SK-N-MC (cell line): ENCODE measurements around the gene HEG1.

Experiments
- DNase-seq: peaks from one replicate; pipeline ENCODE4 v3.0.0-alpha.2; 2011; ENCODE audit warnings: low read depth, low spot score
- H3K27ac ChIP-seq: fragments of 200-600 bp; sonication (generic); 2 replicates; pipeline ENCODE4 v1.5.1; 2016; ENCODE audit warnings: mixed run types
- H3K36me3 ChIP-seq: fragments of 200-600 bp; sonication (generic); 2 replicates; pipeline ENCODE4 v1.6.1; 2017; ENCODE audit warnings: antibody characterized with exemption, low read length, mixed read lengths; ENCODE audit not compliant: insufficient read depth
- H3K4me3 ChIP-seq: fragments of 200-600 bp; sonication (generic); 2 replicates; pipeline ENCODE4 v1.5.1; 2016
- H3K9ac ChIP-seq: fragments of 200-600 bp; sonication (generic); 2 replicates; pipeline ENCODE4 v1.8.0; 2017; ENCODE audit warnings: mixed run types, mixed read lengths; ENCODE audit not compliant: insufficient read length
- H3K9me3 ChIP-seq: fragments of 200-600 bp; sonication (generic); 2 replicates; pipeline ENCODE4 v1.6.1; 2017; ENCODE audit warnings: low read depth, mild to moderate bottlenecking, antibody characterized with exemption, low read length, moderate library complexity, mixed read lengths
- EZH2 ChIP-seq: fragments of 200-600 bp; sonication (generic); IDR thresholded peaks from one replicate; pipeline ENCODE4 v1.6.1; 2017; ENCODE audit warnings: antibody characterized with exemption
- FOXP2 ChIP-seq: optimal IDR thresholded peaks from 2 replicates; pipeline ENCODE3; 2011; ENCODE audit warnings: mild to moderate bottlenecking, moderate library complexity; ENCODE audit not compliant: insufficient read depth; ENCODE audit errors: extremely low read length, control extremely low read depth
- POLR2AphosphoS5 ChIP-seq: IDR thresholded peaks from 2 replicates; pipeline ENCODE4 v1.6.1; 2012; ENCODE audit warnings: mild to moderate bottlenecking, low read depth, low read length, borderline replicate concordance

Gene HEG1

GRCh38 chr3:125055913-125056745 lies at the start of gene HEG1:
Gene HEG1 (minus strand): TSS chr3:125055997. CDS start chr3:125055890, 107 bp downstream.
- Histone ChIP-seq H3K4me3 (peak within 1 kb of the TSS; percentile 80), H3K9ac (peak within 1 kb of the TSS; percentile 51), H3K9me3 (no peaks in the 10 kb centered on the region), H3K27ac (no peak within 1 kb of the TSS), H3K36me3 (no peaks in the 10 kb centered on the region)
- TF ChIP-seq FOXP2 (no peak), EZH2 (no peak), POLR2AphosphoS5 (no peak)
- no peak for DNase-seq

GRCh38 chr3:125105116-125105515 lies 49.3 kb upstream of the HEG1 start:
- TF ChIP-seq POLR2AphosphoS5: no peak
- TF ChIP-seq FOXP2: no peak
- TF ChIP-seq EZH2: no peak
- H3K36me3 ChIP-seq: no peaks in the 10 kb centered on the region
- H3K9ac ChIP-seq: no peak overlapping the region
- no peak for DNase-seq
- no peak overlapping the region for H3K4me3 ChIP-seq
- H3K9me3 ChIP-seq: no peaks in the 10 kb centered on the region
- H3K27ac ChIP-seq: no peak overlapping the region

- no peak for DNase-seq
- H3K4me3 ChIP-seq: no peak overlapping the region
- no peaks in the 10 kb centered on the region for H3K36me3 ChIP-seq
- no peak overlapping the region for H3K27ac ChIP-seq
- no peaks in the 10 kb centered on the region for H3K9me3 ChIP-seq
- no peak overlapping the region for H3K9ac ChIP-seq
- TF ChIP-seq EZH2 (no peak), POLR2AphosphoS5 (no peak), FOXP2 (no peak)
These were observed 48.8 kb upstream of the HEG1 start for GRCh38 chr3:125104639-125105038.

GRCh38 chr3:125103406-125103805 lies 47.6 kb upstream of the HEG1 start:
- no peak for TF ChIP-seq FOXP2
- no peak for TF ChIP-seq POLR2AphosphoS5
- TF ChIP-seq EZH2: no peak
- Histone ChIP-seq H3K27ac (no peak overlapping the region), H3K4me3 (no peak overlapping the region), H3K36me3 (no peaks in the 10 kb centered on the region), H3K9me3 (no peaks in the 10 kb centered on the region), H3K9ac (no peak overlapping the region)
- DNase-seq: no peak

- no peak for DNase-seq
- H3K27ac ChIP-seq: no peak overlapping the region
- H3K36me3 ChIP-seq: no peaks in the 10 kb centered on the region
- no peak overlapping the region for H3K9ac ChIP-seq
- TF ChIP-seq POLR2AphosphoS5 (no peak), FOXP2 (no peak), EZH2 (no peak)
- no peak overlapping the region for H3K4me3 ChIP-seq
- no peaks in the 10 kb centered on the region for H3K9me3 ChIP-seq
These were observed 46.7 kb upstream of the HEG1 start for GRCh38 chr3:125102470-125102869.

- DNase-seq: no peak
- Histone ChIP-seq H3K36me3 (no peaks in the 10 kb centered on the region), H3K9ac (no peak overlapping the region), H3K4me3 (no peak overlapping the region), H3K27ac (no peak overlapping the region; the same call in 1 of the 2 replicates), H3K9me3 (no peaks in the 10 kb centered on the region)
- TF ChIP-seq EZH2 (no peak), POLR2AphosphoS5 (no peak), FOXP2 (no peak)
These were observed 43.0 kb upstream of the HEG1 start for GRCh38 chr3:125098611-125099291.

- H3K27ac ChIP-seq: no peak overlapping the region
- H3K9me3 ChIP-seq: no peaks in the 10 kb centered on the region
- no peak overlapping the region for H3K4me3 ChIP-seq
- TF ChIP-seq POLR2AphosphoS5: no peak
- no peak for TF ChIP-seq FOXP2
- TF ChIP-seq EZH2: no peak
- no peak for DNase-seq
- no peak overlapping the region for H3K9ac ChIP-seq
- no peaks in the 10 kb centered on the region for H3K36me3 ChIP-seq
These were observed 34.9 kb upstream of the HEG1 start for GRCh38 chr3:125090649-125091048.

- Histone ChIP-seq H3K27ac (no peak overlapping the region), H3K9ac (no peak overlapping the region), H3K4me3 (no peak overlapping the region), H3K36me3 (no peaks in the 10 kb centered on the region), H3K9me3 (no peaks in the 10 kb centered on the region)
- TF ChIP-seq FOXP2: no peak
- TF ChIP-seq EZH2: no peak
- no peak for TF ChIP-seq POLR2AphosphoS5
- DNase-seq: no peak
These were observed 32.1 kb upstream of the HEG1 start for GRCh38 chr3:125087768-125088391.
